ENCODE data around the gene CRACDL. TPM values are rescaled to one million over a fixed set of nuclear protein-coding genes. Genes with fewer than 3 reads are reported as not detected.

The CRACDL gene
- total and polyA plus RNA-seq, 12 donors: 1.2 to 7.9 (median 3.2) TPM

DNA sequence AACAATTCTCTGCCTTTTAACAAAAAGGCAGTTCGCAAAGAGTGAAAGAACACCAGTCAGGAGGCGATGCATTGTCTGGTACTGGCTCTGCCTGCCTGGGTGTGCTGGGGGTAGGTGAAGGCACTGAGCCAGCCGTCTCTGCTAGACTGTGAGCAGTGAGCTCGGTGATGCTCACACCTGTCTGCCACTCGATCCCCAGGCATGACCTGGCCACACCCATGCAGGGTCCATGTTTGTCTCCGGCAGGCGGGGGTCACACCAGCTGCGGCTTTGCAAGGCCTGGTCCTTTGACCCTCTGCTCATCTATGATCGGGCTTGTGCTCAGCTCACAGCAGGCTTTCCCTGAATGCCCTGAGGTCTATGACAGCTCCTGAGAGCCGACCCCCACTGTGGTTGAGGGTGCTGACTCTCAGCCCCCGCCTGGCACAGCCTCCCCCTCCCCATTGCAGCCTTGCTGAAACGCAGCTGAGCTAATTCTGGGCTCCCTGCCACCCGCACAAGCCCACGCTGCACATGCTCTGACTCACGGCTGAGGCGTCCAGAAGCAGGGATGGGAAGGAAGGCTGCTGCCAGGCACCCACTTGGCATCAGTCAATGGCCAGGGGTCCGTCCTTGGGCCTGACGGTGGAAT, 23.7 kb downstream of the CRACDL start:
- DNase-seq: peak; percentile 44 to 55
- peaks cover 4 to 39% (median 19%) of the 10 kb centered on the region in 9 donors for H3K4me1 ChIP-seq
- 55 to 57% methylated on average over 18 of the region's 18 CpGs for WGBS, 2 donors

GRCh38 chr2:98911376-98912154, 24.5 kb downstream of the CRACDL start:
- 89 to 90% methylated on average over 17 of the region's 17 CpGs for WGBS, 2 donors
- no peak for DNase-seq

More for the DNA sequence above, 23.7 kb downstream of the CRACDL start:
- Histone ChIP-seq H3K9me3 (no peaks in the 10 kb centered on the region), H3K4me3 (no peak overlapping the region), H3K27ac (no peak overlapping the region), H3K36me3 (no peaks in the 10 kb centered on the region), H3K27me3 (peaks cover 0 to 23% (median 5%) of the 10 kb centered on the region in 7 donors)
- ATAC-seq: peak; percentile 31 to 92 (median 80)
- no peak for TF ChIP-seq CTCF (IDR thresholded peaks at IDR 0.05)
- intact Hi-C loops (cut with DNase I): no loop called here

GRCh38 chr2:98911126-98911375, 25.0 kb downstream of the CRACDL start:
- H3K27ac ChIP-seq: no peak overlapping the region
- peaks cover 0 to 28% (median 5%) of the 10 kb centered on the region in 7 donors for H3K27me3 ChIP-seq
- no peak for ATAC-seq
- TF ChIP-seq CTCF (IDR thresholded peaks at IDR 0.05): no peak
- H3K4me1 ChIP-seq: peaks cover 4 to 31% (median 19%) of the 10 kb centered on the region in 9 donors
- DNase-seq: no peak
- no peak overlapping the region for H3K4me3 ChIP-seq
- H3K9me3 ChIP-seq: no peaks in the 10 kb centered on the region
- H3K36me3 ChIP-seq: no peaks in the 10 kb centered on the region
- WGBS, 2 donors: 92 to 97% methylated on average over 7 of the region's 7 CpGs
- intact Hi-C loops (cut with DNase I): no loop called here

More at GRCh38 chr2:98911376-98912154, 24.5 kb downstream of the CRACDL start:
- no peak overlapping the region for H3K27ac ChIP-seq
- H3K4me3 ChIP-seq: no peak overlapping the region
- peaks cover 4 to 32% (median 19%) of the 10 kb centered on the region in 9 donors for H3K4me1 ChIP-seq
- ATAC-seq: no peak
- H3K27me3 ChIP-seq: peaks cover 0 to 23% (median 5%) of the 10 kb centered on the region in 7 donors
- no peaks in the 10 kb centered on the region for H3K9me3 ChIP-seq
- no peaks in the 10 kb centered on the region for H3K36me3 ChIP-seq
- intact Hi-C loops (cut with DNase I): no loop called here
- TF ChIP-seq CTCF (IDR thresholded peaks at IDR 0.05): no peak

DNA sequence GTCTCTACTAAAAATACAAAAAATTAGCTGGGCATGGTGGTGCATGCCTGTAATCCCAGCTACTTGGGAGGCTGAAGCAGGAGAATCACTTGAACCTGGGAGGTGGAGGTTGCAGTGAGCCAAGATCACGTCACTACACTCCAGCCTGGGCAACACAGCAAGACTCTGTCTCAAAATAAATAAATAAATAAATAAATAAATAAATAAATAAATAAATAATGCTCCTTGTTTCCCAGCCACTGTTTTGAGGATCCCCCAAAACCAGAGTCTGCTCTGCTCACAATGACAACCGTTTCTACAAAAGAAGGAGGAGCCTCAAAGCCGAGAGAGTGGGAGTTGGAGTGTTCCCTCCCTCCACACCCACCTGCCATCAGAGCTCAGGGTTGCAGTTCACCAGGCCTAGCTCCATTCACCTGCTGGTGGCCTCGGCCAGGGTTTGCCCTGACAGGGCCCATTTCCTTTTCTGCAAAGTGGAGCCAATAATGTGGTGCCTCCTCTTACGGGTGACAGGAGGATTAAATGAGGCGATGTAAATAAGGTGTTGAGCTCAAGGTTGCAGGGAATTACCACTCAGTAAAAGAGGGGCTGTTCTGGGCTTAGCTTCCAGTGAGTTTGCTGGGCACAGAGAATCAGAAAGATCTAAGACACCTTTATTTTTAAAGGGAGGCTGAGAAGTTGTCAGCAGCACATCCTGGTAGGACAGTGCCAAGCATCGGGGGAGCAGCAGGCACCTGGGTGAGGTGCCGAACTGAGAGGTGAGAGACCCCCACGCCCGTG, 25.5 kb downstream of the CRACDL start:
- WGBS, 2 donors: 92 to 93% methylated on average over 10 of the region's 10 CpGs
- no peak for DNase-seq
- Histone ChIP-seq H3K4me3 (no peak overlapping the region), H3K36me3 (no peaks in the 10 kb centered on the region), H3K9me3 (no peaks in the 10 kb centered on the region), H3K4me1 (peaks cover 4 to 31% (median 19%) of the 10 kb centered on the region in 9 donors), H3K27me3 (peaks cover 0 to 28% (median 5%) of the 10 kb centered on the region in 7 donors), H3K27ac (no peak overlapping the region)
- no peak for TF ChIP-seq CTCF (IDR thresholded peaks at IDR 0.05)
- ATAC-seq: no peak
- intact Hi-C loops (cut with DNase I): no loop called here

Measured in heart right ventricle (tissue), 16 donors.